Activated CD4-positive, alpha-beta memory T cell treated with anti-CD3 and anti-CD28 coated beads, Interleukin-2, amount 10 ng/mL, durations not matched to agents 7 days and 5 days (primary cell): Measurements from ENCODE around the gene SEPTIN3. TPM values are rescaled to one million over a fixed set of nuclear protein-coding genes. Genes with fewer than 3 reads are reported as not detected.
A peak's percentile ranks its signal among the peaks of the same experiment; 100 is the strongest.

Experiments used
- CTCF ChIA-PET: fragments of 350-600 bp; sonication (Branson Sonifier 250); formaldehyde crosslinking; loops from one replicate; lab custom pipeline; 2021; ENCODE audit warnings: antibody characterized with exemption, inconsistent platforms; lab: Charles Lee
- POLR2A ChIA-PET: fragments of 350-600 bp; sonication (Branson Sonifier 250); formaldehyde crosslinking; loops from one replicate; lab custom pipeline; 2021; ENCODE audit warnings: antibody characterized with exemption; lab: Charles Lee
- DNase-seq: peaks from one replicate; pipeline ENCODE4 v3.0.0-alpha.2; 2020
- H3K27ac Mint-ChIP-seq: one replicate; pipeline ENCODE4 v1.8.0; 2021; ENCODE audit warnings: mild to moderate bottlenecking, mixed read lengths
- H3K27me3 Mint-ChIP-seq: one replicate; pipeline ENCODE4 v1.8.0; 2021; ENCODE audit warnings: mixed read lengths
- H3K36me3 Mint-ChIP-seq: one replicate; pipeline ENCODE4 v1.8.0; 2021; ENCODE audit warnings: low read depth, mixed read lengths
- H3K4me1 Mint-ChIP-seq: one replicate; pipeline ENCODE4 v1.8.0; 2021; ENCODE audit warnings: mixed read lengths
- H3K4me3 Mint-ChIP-seq: one replicate; pipeline ENCODE4 v1.8.0; 2021; ENCODE audit warnings: mild to moderate bottlenecking, mixed read lengths
- H3K9me3 Mint-ChIP-seq: one replicate; pipeline ENCODE4 v1.8.0; 2021; ENCODE audit warnings: mixed read lengths
- total RNA-seq, 2 experiments: library from RNA; stranded (reverse); gene quantifications; one replicate each; pipeline ENCODE4 v1.2.3, GENCODE V29; 2021

SEPTIN3 gene
- 1 to 10 TPM; 2.8 to 3.2 TPM for total RNA-seq

GRCh38 chr22:41969110-41969646 lies at the start of gene SEPTIN3:
Gene SEPTIN3, plus strand, starts transcription at chr22:41969443. Its CDS starts 2,050 bp downstream, at chr22:41971493.
- no peaks in the 10 kb centered on the region for H3K36me3 Mint-ChIP-seq
- no peak within 1 kb of the TSS for H3K27ac Mint-ChIP-seq
- H3K9me3 Mint-ChIP-seq = no peaks in the 10 kb centered on the region
- peaks cover 6% of the 10 kb centered on the region for H3K4me1 Mint-ChIP-seq
- H3K27me3 Mint-ChIP-seq = peaks cover 9% of the 10 kb centered on the region
- H3K4me3 Mint-ChIP-seq = no peak within 1 kb of the TSS
- no peak for DNase-seq
- POLR2A ChIA-PET = interaction anchor here (0.6 kb wide), 1 partner anchor 121 kb away, joined by 3 read pairs; the partner anchor contains the start of gene NDUFA6
- CTCF ChIA-PET = interaction anchor here (1.8 to 3.8 kb wide), 2 partner anchors 121 to 144 kb away, joined by 5 to 23 read pairs; partner anchors contain the start of gene NDUFA6

DNA sequence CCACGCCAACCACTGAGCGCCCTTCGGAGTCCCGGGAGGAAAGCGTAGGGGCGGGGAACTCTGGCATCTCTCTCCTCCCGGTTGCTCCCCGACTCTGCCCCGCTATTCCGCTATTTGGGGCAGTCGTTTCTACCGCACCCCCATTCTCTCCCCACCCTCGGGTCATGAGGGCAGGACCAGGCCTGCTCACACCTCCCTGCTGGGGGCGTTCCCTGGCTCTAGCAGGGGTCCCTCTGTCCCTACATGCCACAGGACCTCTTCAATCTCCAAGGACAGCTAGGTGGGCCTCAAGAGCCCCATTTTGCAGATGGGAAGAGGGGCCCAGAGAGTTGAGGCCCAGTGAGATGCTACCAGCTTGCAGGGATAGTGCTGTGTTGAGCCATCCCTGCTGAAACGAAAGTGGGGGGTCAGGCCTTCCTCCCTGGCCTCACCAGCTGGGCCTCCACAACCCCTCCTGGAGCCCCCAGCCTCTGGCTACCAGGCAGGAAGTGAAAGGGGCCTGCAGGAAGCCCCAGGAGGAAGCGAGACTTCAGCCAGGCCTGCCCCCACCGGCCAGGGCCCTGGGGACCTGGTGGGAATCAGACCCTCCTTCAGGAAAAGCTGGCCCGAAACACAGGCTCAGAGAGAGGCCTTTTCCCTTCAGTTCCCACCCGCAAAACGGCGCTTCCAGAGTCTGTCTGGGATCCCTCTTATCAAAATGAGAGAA lies 48.8 kb upstream of the SEPTIN3 start:
- H3K36me3 Mint-ChIP-seq = no peaks in the 10 kb centered on the region
- CTCF ChIA-PET = no interaction called here
- H3K4me1 Mint-ChIP-seq = peaks cover 18% of the 10 kb centered on the region
- no peak overlapping the region for H3K4me3 Mint-ChIP-seq
- no peak overlapping the region for H3K27ac Mint-ChIP-seq
- H3K27me3 Mint-ChIP-seq = peaks cover 34% of the 10 kb centered on the region
- no peaks in the 10 kb centered on the region for H3K9me3 Mint-ChIP-seq
- no peak for DNase-seq
- POLR2A ChIA-PET = interaction anchor here (1.0 to 1.1 kb wide), 2 partner anchors 10 to 26 kb away, joined by 3 to 4 read pairs; partner anchors contain the start of gene CENPM

DNA sequence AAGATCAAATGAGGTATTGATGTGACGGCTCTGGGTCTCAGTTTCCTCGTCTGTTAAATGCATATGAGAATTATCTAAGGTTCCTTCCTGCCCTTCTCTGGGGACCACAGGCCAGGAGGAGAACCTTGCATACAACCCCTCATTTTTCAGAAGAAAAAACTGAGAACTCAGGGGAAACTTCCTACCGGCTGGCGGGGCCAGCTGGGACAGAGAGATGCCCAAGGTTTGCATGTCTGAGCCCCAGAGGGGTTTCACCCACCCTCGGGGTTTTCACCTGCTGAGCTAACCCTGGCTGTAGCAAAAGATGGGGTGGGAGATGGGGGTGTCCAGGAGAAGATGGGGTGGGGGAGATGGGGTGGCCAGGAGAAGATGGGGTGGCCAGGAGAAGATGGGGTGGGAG lies 46.9 kb upstream of the SEPTIN3 start:
- Mint-ChIP-seq H3K27ac (no peak overlapping the region), H3K9me3 (no peaks in the 10 kb centered on the region), H3K4me1 (peaks cover 19% of the 10 kb centered on the region), H3K27me3 (peaks cover 26% of the 10 kb centered on the region), H3K4me3 (no peak overlapping the region), H3K36me3 (no peaks in the 10 kb centered on the region)
- DNase-seq = no peak
- ChIA-PET CTCF (no interaction called here), POLR2A (interaction anchor here (1.5 to 1.8 kb wide), 2 partner anchors 14 to 18 kb away, joined by 4 to 5 read pairs; no protein-coding TSS in a partner anchor)

DNA sequence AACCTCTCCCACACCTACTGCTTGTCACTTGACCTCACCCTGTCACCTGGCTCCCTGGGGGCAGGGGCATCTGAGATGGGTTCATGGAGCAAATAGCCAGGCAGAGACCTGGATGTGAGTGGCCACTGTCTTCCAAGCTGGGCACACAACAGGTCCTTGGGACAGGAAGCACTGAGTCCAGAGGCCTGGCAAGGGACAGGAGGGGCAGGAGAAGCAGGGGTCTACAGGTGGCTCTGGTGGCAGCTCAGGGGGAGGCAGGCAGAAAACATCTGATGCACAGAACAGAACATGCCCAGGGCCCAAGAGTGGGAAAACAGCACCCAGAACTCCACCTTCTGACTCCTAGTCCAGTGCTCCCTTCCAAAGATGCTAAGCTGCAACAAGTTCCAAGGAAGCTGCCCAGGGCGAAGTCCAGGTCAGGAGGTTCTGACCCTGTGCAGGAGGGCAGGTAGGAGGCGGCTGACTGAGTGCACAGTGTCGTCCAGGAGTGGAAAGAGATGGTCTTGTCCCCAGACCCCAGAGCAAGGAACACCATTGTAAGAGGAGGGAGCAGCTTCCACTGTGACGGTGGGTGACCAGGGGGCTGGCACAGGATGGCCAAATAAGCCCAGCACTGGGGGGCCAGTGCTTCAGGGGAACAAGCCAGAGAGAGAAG lies 46.2 kb upstream of the SEPTIN3 start:
- ChIA-PET POLR2A (interaction anchor here (1.5 to 1.8 kb wide), 3 partner anchors 15 to 23 kb away, joined by 4 to 5 read pairs (median 5); partner anchors contain the start of gene CENPM), CTCF (interaction anchor here (0.7 to 1.1 kb wide), 3 partner anchors 14 to 21 kb away, joined by 3 read pairs; no protein-coding TSS in a partner anchor)
- no peaks in the 10 kb centered on the region for H3K36me3 Mint-ChIP-seq
- peaks cover 29% of the 10 kb centered on the region for H3K27me3 Mint-ChIP-seq
- H3K27ac Mint-ChIP-seq = no peak overlapping the region
- H3K4me1 Mint-ChIP-seq = peaks cover 17% of the 10 kb centered on the region
- no peak overlapping the region for H3K4me3 Mint-ChIP-seq
- H3K9me3 Mint-ChIP-seq = no peaks in the 10 kb centered on the region
- DNase-seq = no peak

- no peak for DNase-seq
- Mint-ChIP-seq H3K27me3 (peaks cover 28% of the 10 kb centered on the region), H3K4me1 (peaks cover 14% of the 10 kb centered on the region), H3K4me3 (no peak overlapping the region), H3K36me3 (no peaks in the 10 kb centered on the region), H3K27ac (no peak overlapping the region), H3K9me3 (no peaks in the 10 kb centered on the region)
- POLR2A ChIA-PET = interaction anchor here (1.5 to 1.8 kb wide), 3 partner anchors 16 to 23 kb away, joined by 4 to 5 read pairs (median 5); partner anchors contain the start of gene CENPM
- CTCF ChIA-PET = interaction anchor here (0.7 to 1.2 kb wide), 4 partner anchors 15 to 73 kb away, joined by 3 read pairs; no protein-coding TSS in a partner anchor
Measured at GRCh38 chr22:41923595-41924276, 45.5 kb upstream of the SEPTIN3 start.

DNA sequence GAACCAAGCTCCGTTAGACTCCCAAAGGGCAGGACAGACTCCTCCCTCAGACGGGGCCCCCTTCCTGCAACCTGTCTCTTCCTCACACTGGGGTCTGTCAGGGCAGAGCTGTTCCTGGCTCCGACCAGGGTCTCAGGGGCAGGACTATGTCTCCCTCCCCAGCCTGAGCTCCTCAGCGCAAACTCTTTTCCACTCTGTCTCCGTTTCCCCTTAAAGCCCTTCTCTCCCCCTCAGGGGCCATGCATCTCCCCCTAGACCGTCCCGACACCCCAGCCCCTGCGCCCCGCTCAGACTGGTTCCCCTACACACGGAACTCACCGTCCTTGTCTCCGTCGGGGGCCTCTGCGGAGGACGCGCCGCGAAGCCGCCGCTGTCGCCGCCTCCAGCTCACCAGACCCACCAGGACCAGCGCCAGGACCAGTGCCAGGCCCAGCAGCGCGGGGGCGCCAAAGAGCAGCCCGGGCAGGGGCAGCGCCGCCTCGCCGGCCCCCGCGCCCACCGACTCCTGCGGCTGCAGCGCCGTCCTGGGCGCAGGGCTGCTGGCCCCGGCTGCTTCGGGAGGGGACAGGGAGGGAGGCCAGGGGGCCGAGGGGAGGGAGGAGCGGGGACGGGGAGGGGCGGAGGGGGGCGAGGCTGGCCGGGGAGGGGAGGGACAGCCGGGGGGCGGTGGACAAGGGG lies 43.3 kb upstream of the SEPTIN3 start:
- Mint-ChIP-seq H3K4me1 (peaks cover 7% of the 10 kb centered on the region), H3K4me3 (peak overlapping the region; percentile 60), H3K27ac (no peak overlapping the region), H3K27me3 (peaks cover 26% of the 10 kb centered on the region), H3K36me3 (no peaks in the 10 kb centered on the region), H3K9me3 (no peaks in the 10 kb centered on the region)
- ChIA-PET CTCF (interaction anchor here (0.6 to 3.8 kb wide), 20 partner anchors 8 to 229 kb away, joined by 3 to 31 read pairs (median 6); partner anchors contain the start of genes CENPM and MEI1), POLR2A (interaction anchor here (0.5 to 4.3 kb wide), 15 partner anchors 10 to 237 kb away, joined by 3 to 32 read pairs (median 4); partner anchors contain the start of genes CENPM and SNU13)
- peak; percentile 77 for DNase-seq

GRCh38 chr22:41927813-41928212 lies 41.4 kb upstream of the SEPTIN3 start:
- ChIA-PET CTCF (interaction anchor here (1.2 to 3.8 kb wide), 2 partner anchors 13 to 230 kb away, joined by 6 to 31 read pairs; no protein-coding TSS in a partner anchor), POLR2A (interaction anchor here (0.8 to 4.3 kb wide), 3 partner anchors 12 to 23 kb away, joined by 4 to 32 read pairs (median 13); no protein-coding TSS in a partner anchor)

DNA sequence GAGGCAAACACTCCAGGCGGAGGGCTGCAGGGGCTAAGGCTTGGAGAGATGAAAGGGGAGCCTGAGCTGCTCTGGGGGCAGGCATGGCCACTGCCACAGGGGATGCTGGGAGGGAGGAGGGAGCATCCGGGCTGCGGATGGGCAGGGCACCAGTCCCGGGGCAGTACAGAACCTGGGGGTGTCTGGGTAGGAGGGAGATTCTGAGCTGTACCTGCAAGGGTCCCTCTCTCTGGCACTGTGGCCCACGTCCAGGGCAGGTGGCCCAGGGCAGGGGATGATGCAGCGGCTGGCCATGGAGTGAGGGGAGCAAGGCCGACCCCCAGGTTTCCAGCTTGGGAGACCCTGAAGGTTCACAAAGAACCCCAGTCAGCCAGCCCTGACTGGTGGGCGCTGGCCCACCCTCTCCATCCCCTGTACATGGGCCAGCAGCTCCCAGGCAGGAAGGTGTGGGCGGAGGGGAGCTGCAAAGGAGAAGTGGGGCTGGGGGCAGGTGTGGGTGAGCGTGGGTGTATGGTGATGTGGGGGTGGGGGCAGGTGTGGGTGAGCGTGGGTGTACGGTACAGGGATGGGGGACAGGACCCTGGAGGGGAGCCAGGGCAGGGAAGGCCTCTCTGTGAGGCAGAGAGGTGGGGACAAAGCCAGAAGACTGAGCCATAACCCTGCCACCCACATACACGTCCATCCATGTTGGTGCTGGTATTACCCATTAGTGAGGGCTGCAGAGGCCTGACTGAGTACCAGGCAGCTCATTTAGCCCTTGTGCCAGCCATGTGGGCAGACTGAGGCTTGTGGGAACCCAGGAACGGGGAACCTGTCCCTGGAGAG lies 40.4 kb upstream of the SEPTIN3 start:
- peaks cover 23% of the 10 kb centered on the region for H3K27me3 Mint-ChIP-seq
- ChIA-PET CTCF (interaction anchor here (3.8 kb wide), 1 partner anchor 12 kb away, joined by 31 read pairs; no protein-coding TSS in a partner anchor), POLR2A (interaction anchor here (0.8 to 4.3 kb wide), 3 partner anchors 9 to 24 kb away, joined by 4 to 32 read pairs (median 4); no protein-coding TSS in a partner anchor)
- H3K9me3 Mint-ChIP-seq = no peaks in the 10 kb centered on the region
- H3K4me1 Mint-ChIP-seq = peaks cover 7% of the 10 kb centered on the region
- no peaks in the 10 kb centered on the region for H3K36me3 Mint-ChIP-seq
- H3K27ac Mint-ChIP-seq = no peak overlapping the region
- DNase-seq = no peak
- H3K4me3 Mint-ChIP-seq = no peak overlapping the region

More at GRCh38 chr22:41927813-41928212, 41.4 kb upstream of the SEPTIN3 start:
- no peak overlapping the region for H3K4me3 Mint-ChIP-seq
- DNase-seq = no peak
- H3K36me3 Mint-ChIP-seq = no peaks in the 10 kb centered on the region
- no peak overlapping the region for H3K27ac Mint-ChIP-seq
- peaks cover 26% of the 10 kb centered on the region for H3K27me3 Mint-ChIP-seq
- H3K4me1 Mint-ChIP-seq = peaks cover 7% of the 10 kb centered on the region
- no peaks in the 10 kb centered on the region for H3K9me3 Mint-ChIP-seq

DNA sequence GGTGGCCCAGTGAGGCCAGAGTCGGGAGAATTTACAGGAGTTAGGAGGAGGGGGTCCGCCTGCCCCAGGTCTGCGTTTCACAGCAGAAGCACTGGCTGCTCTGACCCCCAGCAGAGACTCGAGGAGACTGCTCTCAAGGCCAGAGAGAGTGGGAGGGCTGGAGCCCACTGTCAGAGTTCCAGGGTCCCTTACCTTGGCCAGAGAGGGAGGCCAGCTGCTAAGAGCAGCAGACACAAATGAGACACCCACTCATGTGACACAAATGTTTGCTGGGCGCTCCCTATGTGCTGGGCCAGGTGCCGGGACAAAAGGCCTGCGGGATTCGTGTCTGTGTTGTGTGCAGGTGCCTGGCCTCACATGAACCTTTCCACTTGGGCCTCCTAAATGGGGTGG lies 39.8 kb upstream of the SEPTIN3 start:
- DNase-seq = no peak
- H3K27me3 Mint-ChIP-seq = peaks cover 23% of the 10 kb centered on the region
- H3K4me3 Mint-ChIP-seq = no peak overlapping the region
- H3K9me3 Mint-ChIP-seq = no peaks in the 10 kb centered on the region
- ChIA-PET POLR2A (interaction anchor here (1.1 kb wide), 1 partner anchor 10 kb away, joined by 4 read pairs; no protein-coding TSS in a partner anchor), CTCF (no interaction called here)
- H3K27ac Mint-ChIP-seq = no peak overlapping the region
- H3K4me1 Mint-ChIP-seq = peaks cover 7% of the 10 kb centered on the region
- H3K36me3 Mint-ChIP-seq = no peaks in the 10 kb centered on the region

DNA sequence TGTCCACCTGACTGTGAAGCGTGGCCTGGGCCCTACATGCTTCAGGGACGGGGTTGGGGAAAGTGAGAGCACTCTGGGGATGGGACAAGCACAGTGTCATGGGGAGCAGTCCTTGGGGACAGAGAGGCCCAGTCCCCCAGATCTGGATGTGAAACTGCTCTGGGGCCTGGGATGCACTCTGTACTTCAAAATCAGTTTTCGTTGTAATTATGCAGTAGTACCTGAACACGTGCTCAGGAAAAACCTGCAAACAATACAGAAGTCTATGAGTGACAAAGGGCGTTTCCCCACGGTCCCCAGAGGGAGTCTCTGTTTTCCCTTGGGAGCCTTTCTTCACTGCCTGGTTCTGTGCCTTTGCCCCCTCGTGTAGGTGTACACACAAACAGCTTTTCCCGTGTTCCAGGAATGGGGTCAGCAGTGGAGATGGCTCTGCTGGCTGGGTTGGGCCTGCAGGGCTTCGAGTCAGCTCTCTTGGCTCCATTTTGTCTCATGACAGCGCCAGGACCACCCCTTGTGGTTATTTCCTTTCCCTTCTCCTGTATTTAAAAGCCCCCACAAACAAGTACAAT lies 37.5 kb upstream of the SEPTIN3 start:
- peaks cover 8% of the 10 kb centered on the region for H3K36me3 Mint-ChIP-seq
- CTCF ChIA-PET = no interaction called here
- POLR2A ChIA-PET = no interaction called here
- DNase-seq = no peak
- no peaks in the 10 kb centered on the region for H3K9me3 Mint-ChIP-seq
- no peak overlapping the region for H3K4me3 Mint-ChIP-seq
- peaks cover 1% of the 10 kb centered on the region for H3K4me1 Mint-ChIP-seq
- H3K27ac Mint-ChIP-seq = no peak overlapping the region
- peaks cover 13% of the 10 kb centered on the region for H3K27me3 Mint-ChIP-seq

- H3K4me1 Mint-ChIP-seq = peaks cover under 1% of the 10 kb centered on the region
- H3K9me3 Mint-ChIP-seq = no peaks in the 10 kb centered on the region
- ChIA-PET POLR2A (no interaction called here), CTCF (no interaction called here)
- peaks cover 8% of the 10 kb centered on the region for H3K27me3 Mint-ChIP-seq
- DNase-seq = no peak
- H3K27ac Mint-ChIP-seq = no peak overlapping the region
- H3K36me3 Mint-ChIP-seq = peaks cover 14% of the 10 kb centered on the region
- H3K4me3 Mint-ChIP-seq = no peak overlapping the region
Measured at GRCh38 chr22:41932353-41932752, 36.9 kb upstream of the SEPTIN3 start.
